HepG2 (cell line): ENCODE results near the gene COMT. TPM values are rescaled to one million over a fixed set of nuclear protein-coding genes. Genes with fewer than 3 reads are reported as not detected.

Experiments used
- AGO2 ChIP-seq: fragments of 200-400 bp; formaldehyde crosslinking; optimal IDR thresholded peaks from 2 replicates; pipeline ENCODE3; 2017; ENCODE audit warnings: mild to moderate bottlenecking, low read depth, low read length, moderate library complexity
- AKAP8 ChIP-seq: sonication (generic); formaldehyde crosslinking; IDR thresholded peaks from 2 replicates; pipeline ENCODE4 v1.5.1; 2020; ENCODE audit warnings: mild to moderate bottlenecking, missing genetic modification reagents
- ATF7-NPFF ChIP-seq: sonication (generic); formaldehyde crosslinking; IDR thresholded peaks from 2 replicates; pipeline ENCODE4 v1.8.1; 2023; ENCODE audit warnings: mild to moderate bottlenecking, low read depth, missing genetic modification reagents, moderate library complexity
- DNMT3B ChIP-seq: conservative IDR thresholded peaks from 2 replicates; pipeline ENCODE4 v1.6.1; 2016; ENCODE audit warnings: missing biosample characterization, control low read depth
- HOXD1 ChIP-seq: sonication (generic); formaldehyde crosslinking; IDR thresholded peaks from 2 replicates; pipeline ENCODE4 v1.5.0; 2020; ENCODE audit warnings: missing genetic modification reagents
- IKZF4 ChIP-seq: sonication (generic); formaldehyde crosslinking; IDR thresholded peaks from 2 replicates; pipeline ENCODE4 v1.5.1; 2020; ENCODE audit warnings: borderline replicate concordance, mild to moderate bottlenecking, low read depth, missing genetic modification reagents; ENCODE audit errors: not compliant biosample characterization
- KMT2B ChIP-seq: IDR thresholded peaks from 2 replicates; pipeline ENCODE4 v1.6.1; 2016; ENCODE audit warnings: missing genetic modification reagents, missing compliant biosample characterization
- NKX3-1 ChIP-seq: sonication (generic); formaldehyde crosslinking; IDR thresholded peaks from 2 replicates; pipeline ENCODE4 v1.5.0; 2020; ENCODE audit warnings: missing genetic modification reagents
- NR2F1 ChIP-seq, 2 experiments: fragments of 450-650 bp in 1 of 2; formaldehyde crosslinking in 1 of 2; IDR thresholded peaks; 2 replicates each; pipeline versions ENCODE4 v1.5.0 to v1.6.1; 2016 to 2020; ENCODE audit warnings: mild to moderate bottlenecking in 1 of 2, missing compliant biosample characterization in 1 of 2, missing genetic modification reagents in 1 of 2, moderate library complexity in 1 of 2
- SMAD9 ChIP-seq: sonication (generic); formaldehyde crosslinking; IDR thresholded peaks from 2 replicates; pipeline ENCODE4 v1.5.1; 2020; ENCODE audit warnings: mild to moderate bottlenecking, missing genetic modification reagents
- SRSF1 ChIP-seq: fragments of 200-400 bp; formaldehyde crosslinking; optimal IDR thresholded peaks from 2 replicates; pipeline ENCODE3; 2017; ENCODE audit warnings: mild to moderate bottlenecking, low read depth, low read length, moderate library complexity
- SYNCRIP ChIP-seq: fragments of 200-400 bp; formaldehyde crosslinking; IDR thresholded peaks from 2 replicates; pipeline ENCODE4 v1.6.1; 2018; ENCODE audit warnings: mild to moderate bottlenecking, low read depth, low read length; ENCODE audit not compliant: insufficient read depth
- ZMYM4 ChIP-seq: sonication (generic); formaldehyde crosslinking; IDR thresholded peaks from 2 replicates; pipeline ENCODE4 v1.8.1; 2023; ENCODE audit warnings: mild to moderate bottlenecking, missing genetic modification reagents
- ZNF160 ChIP-seq: sonication (generic); formaldehyde crosslinking; IDR thresholded peaks from 2 replicates; pipeline ENCODE4 v1.8.0; 2022; ENCODE audit warnings: mild to moderate bottlenecking, inconsistent platforms, missing genetic modification reagents
- ZNF678 ChIP-seq: sonication (generic); formaldehyde crosslinking; IDR thresholded peaks from 2 replicates; pipeline ENCODE4 v1.4.0; 2020; ENCODE audit warnings: mild to moderate bottlenecking, missing genetic modification reagents
- ZSCAN12 ChIP-seq: sonication (generic); formaldehyde crosslinking; IDR thresholded peaks from 2 replicates; pipeline ENCODE4 v1.9.0; 2021; ENCODE audit warnings: mild to moderate bottlenecking, missing genetic modification reagents
- ZSCAN20 ChIP-seq: sonication (generic); formaldehyde crosslinking; IDR thresholded peaks from 2 replicates; pipeline ENCODE4 v1.4.0; 2020; ENCODE audit warnings: missing genetic modification reagents, mild to moderate bottlenecking, borderline replicate concordance
- ZSCAN9 ChIP-seq: IDR thresholded peaks from 2 replicates; pipeline ENCODE4 v1.6.1; 2016; ENCODE audit warnings: borderline replicate concordance
- polyA plus RNA-seq, 8 experiments: library from polyadenylated mRNA; depleted of rRNA in 3 of 8; stranded (reverse) in 7 of 8; unstranded in 1 of 8; fragments of >200 nt; fragmentation: Illumina TruSeq in 4 of 8; extraction: Trizol in 4 of 8; gene quantifications; 2 replicates each; pipeline versions ENCODE4 v1.2.1 to v1.2.3, GENCODE V29; 2011 to 2016; ENCODE audit warnings: low read depth in 4 of 8, missing spikeins in 1 of 8, mixed read lengths in 1 of 8; ENCODE audit not compliant: insufficient read depth in 1 of 8
- total RNA-seq, 5 experiments: library from RNA; depleted of rRNA; stranded (reverse); fragments of >200 nt; fragmentation: Illumina TruSeq; extraction: Trizol; gene quantifications; 2 replicates each; pipeline ENCODE4 v1.2.3, GENCODE V29; 2016; ENCODE audit warnings: low read depth in 1 of 5
- TF ChIP-seq, protein P1 (sequence below): sonication (generic); formaldehyde crosslinking; IDR thresholded peaks from 2 replicates; pipeline ENCODE4 v1.4.0; 2020; ENCODE audit warnings: missing genetic modification reagents, borderline replicate concordance
- TF ChIP-seq, protein P2 (sequence below): sonication (generic); formaldehyde crosslinking; IDR thresholded peaks from 2 replicates; pipeline ENCODE4 v1.4.0; 2020; ENCODE audit warnings: missing genetic modification reagents
- TF ChIP-seq, protein P3 (sequence below): sonication (generic); formaldehyde crosslinking; IDR thresholded peaks from 2 replicates; pipeline ENCODE4 v1.5.0; 2020; ENCODE audit warnings: mild to moderate bottlenecking, missing genetic modification reagents

Gene COMT
- total and polyA plus RNA-seq, 2 of the 13 experiments (the other 11 are each of a cell fraction or from before 2014, with no cell fraction given): 156 to 162 TPM

DNA sequence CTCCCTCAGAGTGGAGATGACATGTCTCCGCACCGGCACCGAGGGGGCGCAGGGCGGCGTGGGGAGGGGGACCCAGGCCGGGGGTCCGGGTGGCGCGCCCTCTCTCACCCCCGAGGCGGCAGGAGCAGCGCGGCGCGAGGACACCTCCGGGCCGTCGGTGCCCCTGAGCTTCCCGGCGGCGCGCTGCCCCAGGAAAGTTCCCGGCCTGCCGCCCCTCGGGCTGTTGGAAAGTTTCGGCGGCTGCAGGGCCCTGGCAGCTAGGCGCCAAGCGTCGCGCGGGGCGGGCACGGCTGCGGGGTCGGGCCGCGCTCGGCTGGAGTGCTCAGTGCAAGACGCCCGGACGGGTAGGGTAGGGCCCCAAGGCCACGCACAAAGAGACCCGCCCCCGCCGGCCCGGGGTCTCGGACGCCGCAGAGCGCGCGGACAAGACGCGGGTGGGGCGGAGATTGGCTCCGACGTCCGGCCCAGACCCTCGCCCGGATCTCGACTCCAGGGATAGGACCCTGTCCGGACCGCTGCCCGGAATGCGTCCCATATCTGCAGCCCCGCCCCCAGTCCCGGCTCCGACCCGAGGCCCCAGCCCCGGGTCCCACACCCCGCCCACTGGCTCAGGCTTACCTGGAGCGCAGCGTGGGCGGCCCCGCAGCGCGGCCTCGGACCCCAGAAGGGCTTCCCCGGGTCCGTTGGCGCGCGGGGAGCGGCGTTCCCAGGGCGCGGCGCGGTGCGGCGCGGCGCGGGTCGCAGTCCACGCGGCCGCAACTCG, 74.6 kb downstream of the COMT start (continued):
- TF ChIP-seq NKX3-1: peak; percentile 61; the same call in 1 of the 2 replicates
- TF ChIP-seq ATF7-NPFF: no peak
- TF ChIP-seq ZNF160 (CRISPR knock-in tag): 0 out of 2 replicates have a peak, but pooled peaks have one; percentile 37
- no peak for TF ChIP-seq SYNCRIP
- TF ChIP-seq ZMYM4 (CRISPR knock-in tag): 0 out of 2 replicates have a peak, but pooled peaks have one; percentile 41
- TF ChIP-seq NR2F1 (CRISPR knock-in tag; IDR thresholded peaks at IDR 0.05): no peak
- peak; percentile 29 for TF ChIP-seq AGO2
- TF ChIP-seq ZSCAN20: 0 out of 2 replicates have a peak, but pooled peaks have one; percentile 46
- TF ChIP-seq DNMT3B (CRISPR knock-in tag): no peak
- TF ChIP-seq IKZF4 (CRISPR knock-in tag): peak; percentile 16
- no peak for TF ChIP-seq ZSCAN9 (CRISPR knock-in tag)
- TF ChIP-seq SRSF1: peak; percentile 9
- TF ChIP-seq AKAP8 (CRISPR knock-in tag): 0 out of 2 replicates have a peak, but pooled peaks have one; percentile 50
- TF ChIP-seq ZNF678 (CRISPR knock-in tag): no peak
- TF ChIP-seq, protein P1, sequence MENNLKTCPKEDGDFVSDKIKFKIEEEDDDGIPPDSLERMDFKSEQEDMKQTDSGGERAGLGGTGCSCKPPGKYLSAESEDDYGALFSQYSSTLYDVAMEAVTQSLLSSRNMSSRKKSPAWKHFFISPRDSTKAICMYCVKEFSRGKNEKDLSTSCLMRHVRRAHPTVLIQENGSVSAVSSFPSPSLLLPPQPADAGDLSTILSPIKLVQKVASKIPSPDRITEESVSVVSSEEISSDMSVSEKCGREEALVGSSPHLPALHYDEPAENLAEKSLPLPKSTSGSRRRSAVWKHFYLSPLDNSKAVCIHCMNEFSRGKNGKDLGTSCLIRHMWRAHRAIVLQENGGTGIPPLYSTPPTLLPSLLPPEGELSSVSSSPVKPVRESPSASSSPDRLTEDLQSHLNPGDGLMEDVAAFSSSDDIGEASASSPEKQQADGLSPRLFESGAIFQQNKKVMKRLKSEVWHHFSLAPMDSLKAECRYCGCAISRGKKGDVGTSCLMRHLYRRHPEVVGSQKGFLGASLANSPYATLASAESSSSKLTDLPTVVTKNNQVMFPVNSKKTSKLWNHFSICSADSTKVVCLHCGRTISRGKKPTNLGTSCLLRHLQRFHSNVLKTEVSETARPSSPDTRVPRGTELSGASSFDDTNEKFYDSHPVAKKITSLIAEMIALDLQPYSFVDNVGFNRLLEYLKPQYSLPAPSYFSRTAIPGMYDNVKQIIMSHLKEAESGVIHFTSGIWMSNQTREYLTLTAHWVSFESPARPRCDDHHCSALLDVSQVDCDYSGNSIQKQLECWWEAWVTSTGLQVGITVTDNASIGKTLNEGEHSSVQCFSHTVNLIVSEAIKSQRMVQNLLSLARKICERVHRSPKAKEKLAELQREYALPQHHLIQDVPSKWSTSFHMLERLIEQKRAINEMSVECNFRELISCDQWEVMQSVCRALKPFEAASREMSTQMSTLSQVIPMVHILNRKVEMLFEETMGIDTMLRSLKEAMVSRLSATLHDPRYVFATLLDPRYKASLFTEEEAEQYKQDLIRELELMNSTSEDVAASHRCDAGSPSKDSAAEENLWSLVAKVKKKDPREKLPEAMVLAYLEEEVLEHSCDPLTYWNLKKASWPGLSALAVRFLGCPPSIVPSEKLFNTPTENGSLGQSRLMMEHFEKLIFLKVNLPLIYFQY (CRISPR knock-in tag): peak; percentile 48; the same call in 1 of the 2 replicates
- TF ChIP-seq SMAD9 (CRISPR knock-in tag): no peak
- TF ChIP-seq, protein P2, sequence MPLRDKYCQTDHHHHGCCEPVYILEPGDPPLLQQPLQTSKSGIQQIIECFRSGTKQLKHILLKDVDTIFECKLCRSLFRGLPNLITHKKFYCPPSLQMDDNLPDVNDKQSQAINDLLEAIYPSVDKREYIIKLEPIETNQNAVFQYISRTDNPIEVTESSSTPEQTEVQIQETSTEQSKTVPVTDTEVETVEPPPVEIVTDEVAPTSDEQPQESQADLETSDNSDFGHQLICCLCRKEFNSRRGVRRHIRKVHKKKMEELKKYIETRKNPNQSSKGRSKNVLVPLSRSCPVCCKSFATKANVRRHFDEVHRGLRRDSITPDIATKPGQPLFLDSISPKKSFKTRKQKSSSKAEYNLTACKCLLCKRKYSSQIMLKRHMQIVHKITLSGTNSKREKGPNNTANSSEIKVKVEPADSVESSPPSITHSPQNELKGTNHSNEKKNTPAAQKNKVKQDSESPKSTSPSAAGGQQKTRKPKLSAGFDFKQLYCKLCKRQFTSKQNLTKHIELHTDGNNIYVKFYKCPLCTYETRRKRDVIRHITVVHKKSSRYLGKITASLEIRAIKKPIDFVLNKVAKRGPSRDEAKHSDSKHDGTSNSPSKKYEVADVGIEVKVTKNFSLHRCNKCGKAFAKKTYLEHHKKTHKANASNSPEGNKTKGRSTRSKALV (CRISPR knock-in tag): 0 out of 2 replicates have a peak, but pooled peaks have one; percentile 32
- TF ChIP-seq ZSCAN12 (CRISPR knock-in tag): 0 out of 2 replicates have a peak, but pooled peaks have one; percentile 36
- 0 out of 2 replicates have a peak, but pooled peaks have one; percentile 5 for TF ChIP-seq KMT2B (CRISPR knock-in tag)
- TF ChIP-seq, protein P3, sequence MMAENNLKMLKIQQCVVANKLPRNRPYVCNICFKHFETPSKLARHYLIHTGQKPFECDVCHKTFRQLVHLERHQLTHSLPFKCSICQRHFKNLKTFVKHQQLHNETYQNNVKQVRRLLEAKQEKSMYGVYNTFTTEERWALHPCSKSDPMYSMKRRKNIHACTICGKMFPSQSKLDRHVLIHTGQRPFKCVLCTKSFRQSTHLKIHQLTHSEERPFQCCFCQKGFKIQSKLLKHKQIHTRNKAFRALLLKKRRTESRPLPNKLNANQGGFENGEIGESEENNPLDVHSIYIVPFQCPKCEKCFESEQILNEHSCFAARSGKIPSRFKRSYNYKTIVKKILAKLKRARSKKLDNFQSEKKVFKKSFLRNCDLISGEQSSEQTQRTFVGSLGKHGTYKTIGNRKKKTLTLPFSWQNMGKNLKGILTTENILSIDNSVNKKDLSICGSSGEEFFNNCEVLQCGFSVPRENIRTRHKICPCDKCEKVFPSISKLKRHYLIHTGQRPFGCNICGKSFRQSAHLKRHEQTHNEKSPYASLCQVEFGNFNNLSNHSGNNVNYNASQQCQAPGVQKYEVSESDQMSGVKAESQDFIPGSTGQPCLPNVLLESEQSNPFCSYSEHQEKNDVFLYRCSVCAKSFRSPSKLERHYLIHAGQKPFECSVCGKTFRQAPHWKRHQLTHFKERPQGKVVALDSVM: no peak
- TF ChIP-seq HOXD1: 0 out of 2 replicates have a peak, but pooled peaks have one; percentile 19
